ENCODE measurements around the gene TRAPPC12. TPM values are rescaled to one million over a fixed set of nuclear protein-coding genes. Genes with fewer than 3 reads are reported as not detected.

Gene TRAPPC12
- polyA plus RNA-seq, 1 donor (not counting 4 experiments of a cell fraction or from before 2014, with no cell fraction given): 44.2 TPM

- Histone ChIP-seq H4K20me1 (ENCODE audit: control insufficient read depth, extremely low read depth, insufficient read depth, low read length) (no peaks in the 10 kb centered on the region), H3K79me2 (ENCODE audit: control insufficient read depth, insufficient read depth, low read length) (peaks cover 19% of the 10 kb centered on the region), H3K9me1 (ENCODE audit: control insufficient read depth, extremely low read depth, insufficient read depth, low read length) (no peaks in the 10 kb centered on the region), H3K4me2 (ENCODE audit: control insufficient read depth, extremely low read depth, insufficient read depth, low read depth, low read length) (no peak overlapping the region), H3K36me3 (ENCODE audit: control insufficient read depth in 2 of 2, extremely low read depth in 1 of 2, insufficient read depth in 2 of 2, low read length in 2 of 2) (peaks cover 8 to 23% of the 10 kb centered on the region in 2 experiments), H3K9me3 (ENCODE audit: control insufficient read depth, low read depth, low read length) (no peaks in the 10 kb centered on the region), H2AFZ (ENCODE audit: control insufficient read depth, low read length) (no peak overlapping the region), H3K27me3 (ENCODE audit: control insufficient read depth, extremely low read depth, insufficient read depth, low read length) (no peaks in the 10 kb centered on the region), H3K4me3 (ENCODE audit: control insufficient read depth in 2 of 3, extremely low read depth in 1 of 3, insufficient read depth in 2 of 3, low read depth in 1 of 3, low read length in 3 of 3) (no peak overlapping the region), H3K27ac (ENCODE audit: control insufficient read depth, insufficient read depth, low read length) (no peak overlapping the region), H3K9ac (ENCODE audit: control insufficient read depth, extremely low read depth, insufficient read depth, low read length) (no peak overlapping the region), H3K4me1 (ENCODE audit: control insufficient read depth, extremely low read depth, insufficient read depth, low read length) (no peaks in the 10 kb centered on the region)
- DNase-seq (ENCODE audit: low read depth, low spot score) (no peak), FAIRE-seq (no peak)
- TF ChIP-seq CTCF (optimal IDR thresholded peaks at IDR 0.05 in 1 of 3, IDR thresholded peaks at IDR 0.05 in 1 of 3, conservative IDR thresholded peaks at IDR 0.05 in 1 of 3; ENCODE audit: extremely low read depth in 1 of 3, insufficient read depth in 2 of 3, low read length in 3 of 3): no peak
- dilution Hi-C loops (cut with MboI; ENCODE audit: extremely low pct_ligation_motif_present, low sequenced_read_pairs): no loop called here
Measured at GRCh38 chr2:3408781-3409180, 29.3 kb downstream of the TRAPPC12 start.

- TF ChIP-seq EZH2 (IDR thresholded peaks at IDR 0.05; ENCODE audit: low read length): no peak
- H3K27ac ChIP-seq (ENCODE audit: control insufficient read depth, insufficient read depth, low read length): no peak overlapping the region
- dilution Hi-C loops (cut with MboI; ENCODE audit: extremely low pct_ligation_motif_present, low sequenced_read_pairs): no loop called here
- H4K20me1 ChIP-seq (ENCODE audit: control insufficient read depth, extremely low read depth, insufficient read depth, low read length): no peaks in the 10 kb centered on the region
- no peaks in the 10 kb centered on the region for H3K9me3 ChIP-seq (ENCODE audit: control insufficient read depth, low read depth, low read length)
- no peak overlapping the region for H3K9ac ChIP-seq (ENCODE audit: control insufficient read depth, extremely low read depth, insufficient read depth, low read length)
- no peak for FAIRE-seq
- H3K9me1 ChIP-seq (ENCODE audit: control insufficient read depth, extremely low read depth, insufficient read depth, low read length): no peaks in the 10 kb centered on the region
- H3K79me2 ChIP-seq (ENCODE audit: control insufficient read depth, insufficient read depth, low read length): peaks cover 21% of the 10 kb centered on the region
- no peak overlapping the region for H2AFZ ChIP-seq (ENCODE audit: control insufficient read depth, low read length)
- H3K27me3 ChIP-seq (ENCODE audit: control insufficient read depth, extremely low read depth, insufficient read depth, low read length): no peaks in the 10 kb centered on the region
- peaks cover 8 to 17% of the 10 kb centered on the region in 2 experiments for H3K36me3 ChIP-seq (ENCODE audit: control insufficient read depth in 2 of 2, extremely low read depth in 1 of 2, insufficient read depth in 2 of 2, low read length in 2 of 2)
- H3K4me3 ChIP-seq (ENCODE audit: control insufficient read depth in 2 of 3, extremely low read depth in 1 of 3, insufficient read depth in 2 of 3, low read depth in 1 of 3, low read length in 3 of 3): no peak overlapping the region
- DNase-seq (ENCODE audit: low read depth, low spot score): no peak
- H3K4me2 ChIP-seq (ENCODE audit: control insufficient read depth, extremely low read depth, insufficient read depth, low read depth, low read length): no peak overlapping the region
- H3K4me1 ChIP-seq (ENCODE audit: control insufficient read depth, extremely low read depth, insufficient read depth, low read length): no peaks in the 10 kb centered on the region
Measured at GRCh38 chr2:3409627-3410170, 30.2 kb downstream of the TRAPPC12 start.

DNA sequence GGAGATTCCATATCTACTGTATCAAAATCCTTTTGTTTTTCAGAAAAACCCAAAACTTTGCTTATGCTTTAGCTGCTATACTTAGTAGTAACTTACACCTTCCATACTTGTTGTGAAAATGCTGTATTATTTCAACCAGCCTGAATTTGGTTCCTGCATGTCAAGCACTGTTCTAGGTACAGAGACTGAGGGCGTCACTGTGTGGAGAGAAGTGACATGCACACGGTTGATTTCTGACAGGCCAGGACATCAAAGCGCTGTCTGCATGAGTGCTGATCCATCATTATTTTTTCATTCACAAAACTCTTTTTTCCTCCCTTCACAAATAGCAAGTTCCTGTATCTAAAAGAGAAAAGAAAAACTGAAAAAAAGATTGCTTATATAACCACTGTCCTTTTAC is 31.6 kb downstream of the TRAPPC12 start:
- Histone ChIP-seq H3K36me3 (ENCODE audit: control insufficient read depth in 2 of 2, extremely low read depth in 1 of 2, insufficient read depth in 2 of 2, low read length in 2 of 2) (peaks cover 7 to 12% of the 10 kb centered on the region in 2 experiments), H3K27ac (ENCODE audit: control insufficient read depth, insufficient read depth, low read length) (no peak overlapping the region), H3K9me3 (ENCODE audit: control insufficient read depth, low read depth, low read length) (no peaks in the 10 kb centered on the region), H3K4me1 (ENCODE audit: control insufficient read depth, extremely low read depth, insufficient read depth, low read length) (no peaks in the 10 kb centered on the region), H3K9me1 (ENCODE audit: control insufficient read depth, extremely low read depth, insufficient read depth, low read length) (no peaks in the 10 kb centered on the region), H3K9ac (ENCODE audit: control insufficient read depth, extremely low read depth, insufficient read depth, low read length) (no peak overlapping the region), H3K79me2 (ENCODE audit: control insufficient read depth, insufficient read depth, low read length) (peaks cover 18% of the 10 kb centered on the region), H2AFZ (ENCODE audit: control insufficient read depth, low read length) (no peak overlapping the region), H3K4me3 (ENCODE audit: control insufficient read depth in 2 of 3, extremely low read depth in 1 of 3, insufficient read depth in 2 of 3, low read depth in 1 of 3, low read length in 3 of 3) (no peak overlapping the region), H4K20me1 (ENCODE audit: control insufficient read depth, extremely low read depth, insufficient read depth, low read length) (no peaks in the 10 kb centered on the region), H3K27me3 (ENCODE audit: control insufficient read depth, extremely low read depth, insufficient read depth, low read length) (no peaks in the 10 kb centered on the region), H3K4me2 (ENCODE audit: control insufficient read depth, extremely low read depth, insufficient read depth, low read depth, low read length) (no peak overlapping the region)
- FAIRE-seq: no peak
- TF ChIP-seq EZH2 (IDR thresholded peaks at IDR 0.05; ENCODE audit: low read length) (no peak), CTCF (optimal IDR thresholded peaks at IDR 0.05 in 1 of 3, IDR thresholded peaks at IDR 0.05 in 1 of 3, conservative IDR thresholded peaks at IDR 0.05 in 1 of 3; ENCODE audit: extremely low read depth in 1 of 3, insufficient read depth in 2 of 3, low read length in 3 of 3) (no peak)
- dilution Hi-C loops (cut with MboI; ENCODE audit: extremely low pct_ligation_motif_present, low sequenced_read_pairs): no loop called here
- DNase-seq (ENCODE audit: low read depth, low spot score): no peak
